ENCODE data around the gene HS1BP3. TPM values are rescaled to one million over a fixed set of nuclear protein-coding genes. Genes with fewer than 3 reads are reported as not detected.

Gene HS1BP3
- total RNA-seq, 4 donors from 2014 or later: 7.1 to 41.8 (median 28.4) TPM

DNA sequence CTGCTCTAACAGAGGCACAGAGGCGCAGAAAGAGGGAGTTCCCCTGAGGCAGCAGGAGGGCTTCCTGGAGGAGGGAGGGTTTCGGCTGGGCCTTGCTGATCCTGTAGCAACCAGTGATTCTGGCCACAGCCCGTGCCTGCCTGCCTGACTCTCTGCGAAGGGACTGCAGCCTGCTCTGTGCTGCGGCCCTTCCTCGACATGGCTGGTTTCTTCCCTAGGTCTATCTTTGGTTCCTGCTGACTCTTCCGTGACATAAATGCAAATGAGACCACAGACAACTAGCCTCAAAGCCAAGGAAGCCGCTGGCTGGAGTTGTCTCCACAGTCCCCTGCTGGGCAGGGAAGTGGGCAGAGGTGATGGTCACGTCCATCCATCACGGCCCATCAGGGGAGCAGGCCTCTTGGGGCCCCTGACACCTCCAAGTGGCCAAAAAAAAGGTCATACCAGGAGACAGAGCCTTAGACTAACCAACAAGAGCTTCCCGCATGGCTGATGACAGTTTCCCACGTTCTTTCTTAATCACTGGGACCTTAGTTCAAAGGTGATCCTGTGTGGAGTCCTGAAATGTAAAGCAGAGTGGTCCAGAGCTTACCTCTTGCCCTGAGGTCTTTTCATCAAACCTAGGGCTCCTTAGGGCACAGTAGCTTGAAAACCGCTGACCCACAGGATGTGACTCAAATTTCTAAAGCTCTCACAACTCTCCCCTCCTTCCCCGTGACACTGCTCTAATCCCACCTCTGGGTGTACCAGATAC, 55.3 kb downstream of the HS1BP3 start:
- peaks cover 6 to 33% of the 10 kb centered on the region in 2 donors for H3K4me1 ChIP-seq
- H3K9me3 ChIP-seq: no peaks in the 10 kb centered on the region
- no peaks in the 10 kb centered on the region for H3K36me3 ChIP-seq
- intact Hi-C loops (cut with DNase I; ENCODE audit: low total_unique reads): no loop called here
- H3K4me3 ChIP-seq: no peak overlapping the region
- DNase-seq: peak; percentile 24 to 35
- no peaks in the 10 kb centered on the region for H3K27me3 ChIP-seq
- TF ChIP-seq POLR2A (IDR thresholded peaks at IDR 0.05): no peak
- TF ChIP-seq, protein P1, sequence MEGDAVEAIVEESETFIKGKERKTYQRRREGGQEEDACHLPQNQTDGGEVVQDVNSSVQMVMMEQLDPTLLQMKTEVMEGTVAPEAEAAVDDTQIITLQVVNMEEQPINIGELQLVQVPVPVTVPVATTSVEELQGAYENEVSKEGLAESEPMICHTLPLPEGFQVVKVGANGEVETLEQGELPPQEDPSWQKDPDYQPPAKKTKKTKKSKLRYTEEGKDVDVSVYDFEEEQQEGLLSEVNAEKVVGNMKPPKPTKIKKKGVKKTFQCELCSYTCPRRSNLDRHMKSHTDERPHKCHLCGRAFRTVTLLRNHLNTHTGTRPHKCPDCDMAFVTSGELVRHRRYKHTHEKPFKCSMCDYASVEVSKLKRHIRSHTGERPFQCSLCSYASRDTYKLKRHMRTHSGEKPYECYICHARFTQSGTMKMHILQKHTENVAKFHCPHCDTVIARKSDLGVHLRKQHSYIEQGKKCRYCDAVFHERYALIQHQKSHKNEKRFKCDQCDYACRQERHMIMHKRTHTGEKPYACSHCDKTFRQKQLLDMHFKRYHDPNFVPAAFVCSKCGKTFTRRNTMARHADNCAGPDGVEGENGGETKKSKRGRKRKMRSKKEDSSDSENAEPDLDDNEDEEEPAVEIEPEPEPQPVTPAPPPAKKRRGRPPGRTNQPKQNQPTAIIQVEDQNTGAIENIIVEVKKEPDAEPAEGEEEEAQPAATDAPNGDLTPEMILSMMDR (IDR thresholded peaks at IDR 0.05): no peak
- peak overlapping the region; percentile 86 to 92 for H3K27ac ChIP-seq

DNA sequence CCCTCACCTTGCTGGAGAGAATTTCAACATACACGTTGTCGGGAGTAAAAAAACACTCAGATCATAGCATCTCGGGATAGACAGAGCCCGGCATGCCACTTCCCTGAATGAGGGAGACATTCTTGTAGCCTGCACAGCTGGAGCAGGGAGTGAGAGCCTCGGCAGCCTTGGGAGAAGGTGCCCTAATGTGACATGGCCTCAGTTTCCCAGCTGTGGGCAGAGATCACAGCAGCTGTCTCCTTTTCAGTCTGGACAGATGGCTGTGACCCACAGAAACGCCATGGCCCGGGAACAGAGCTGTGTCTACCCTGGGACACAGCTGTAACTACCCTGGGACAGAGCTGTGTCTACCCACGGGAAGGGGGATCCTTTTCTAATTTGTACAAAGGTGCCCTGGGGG, 55.9 kb downstream of the HS1BP3 start:
- intact Hi-C loops (cut with DNase I; ENCODE audit: low total_unique reads): no loop called here
- peak; percentile 10 to 26 for DNase-seq
- peak overlapping the region; percentile 86 to 92 for H3K27ac ChIP-seq
- H3K36me3 ChIP-seq: no peaks in the 10 kb centered on the region
- no peaks in the 10 kb centered on the region for H3K27me3 ChIP-seq
- H3K4me3 ChIP-seq: no peak overlapping the region
- H3K4me1 ChIP-seq: peaks cover 6 to 33% of the 10 kb centered on the region in 2 donors
- H3K9me3 ChIP-seq: no peaks in the 10 kb centered on the region
- TF ChIP-seq POLR2A (IDR thresholded peaks at IDR 0.05): no peak
- TF ChIP-seq, protein P1 (IDR thresholded peaks at IDR 0.05): no peak

DNA sequence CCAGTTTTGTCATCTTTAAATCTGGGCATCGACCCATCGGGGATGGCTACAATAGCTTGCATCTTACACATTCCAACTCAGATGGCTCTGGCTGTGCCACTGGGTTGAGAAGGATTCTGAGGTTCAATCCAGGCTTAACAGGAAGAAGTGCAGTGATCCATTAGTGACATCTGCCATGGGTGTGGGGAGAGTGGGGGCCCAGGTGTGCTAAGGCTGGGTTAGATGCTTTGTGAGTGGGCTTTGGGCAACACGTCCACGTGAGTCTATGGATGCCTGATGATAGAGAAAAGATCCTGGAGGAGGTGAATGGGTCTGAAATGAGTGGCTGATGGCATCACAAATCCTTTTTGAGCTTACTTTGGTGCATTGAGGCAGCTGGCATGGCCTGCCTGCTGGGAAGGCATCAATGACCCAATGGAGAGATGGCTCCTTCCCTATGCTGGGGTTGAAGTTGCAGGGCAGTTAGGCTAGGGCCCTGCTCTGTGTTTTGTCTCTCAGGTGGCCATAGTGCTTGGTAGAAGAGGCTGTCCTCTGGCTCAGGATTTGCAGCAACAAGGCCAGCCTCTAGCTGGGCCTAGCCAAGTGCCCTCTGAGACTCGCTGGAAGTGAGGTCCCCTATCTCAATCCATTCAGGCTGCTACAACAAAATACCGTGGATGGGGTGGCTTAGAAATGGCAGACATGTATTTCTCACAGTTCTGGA, 56.7 kb downstream of the HS1BP3 start:
- H3K36me3 ChIP-seq: no peaks in the 10 kb centered on the region
- no peaks in the 10 kb centered on the region for H3K9me3 ChIP-seq
- peak overlapping the region; percentile 86 to 92 for H3K27ac ChIP-seq
- DNase-seq: peak in 1 of 2 donors; percentile 14
- peaks cover 6 to 33% of the 10 kb centered on the region in 2 donors for H3K4me1 ChIP-seq
- intact Hi-C loops (cut with DNase I; ENCODE audit: low total_unique reads): no loop called here
- TF ChIP-seq, protein P1 (IDR thresholded peaks at IDR 0.05): no peak
- TF ChIP-seq POLR2A (IDR thresholded peaks at IDR 0.05): no peak
- no peaks in the 10 kb centered on the region for H3K27me3 ChIP-seq
- H3K4me3 ChIP-seq: no peak overlapping the region

DNA sequence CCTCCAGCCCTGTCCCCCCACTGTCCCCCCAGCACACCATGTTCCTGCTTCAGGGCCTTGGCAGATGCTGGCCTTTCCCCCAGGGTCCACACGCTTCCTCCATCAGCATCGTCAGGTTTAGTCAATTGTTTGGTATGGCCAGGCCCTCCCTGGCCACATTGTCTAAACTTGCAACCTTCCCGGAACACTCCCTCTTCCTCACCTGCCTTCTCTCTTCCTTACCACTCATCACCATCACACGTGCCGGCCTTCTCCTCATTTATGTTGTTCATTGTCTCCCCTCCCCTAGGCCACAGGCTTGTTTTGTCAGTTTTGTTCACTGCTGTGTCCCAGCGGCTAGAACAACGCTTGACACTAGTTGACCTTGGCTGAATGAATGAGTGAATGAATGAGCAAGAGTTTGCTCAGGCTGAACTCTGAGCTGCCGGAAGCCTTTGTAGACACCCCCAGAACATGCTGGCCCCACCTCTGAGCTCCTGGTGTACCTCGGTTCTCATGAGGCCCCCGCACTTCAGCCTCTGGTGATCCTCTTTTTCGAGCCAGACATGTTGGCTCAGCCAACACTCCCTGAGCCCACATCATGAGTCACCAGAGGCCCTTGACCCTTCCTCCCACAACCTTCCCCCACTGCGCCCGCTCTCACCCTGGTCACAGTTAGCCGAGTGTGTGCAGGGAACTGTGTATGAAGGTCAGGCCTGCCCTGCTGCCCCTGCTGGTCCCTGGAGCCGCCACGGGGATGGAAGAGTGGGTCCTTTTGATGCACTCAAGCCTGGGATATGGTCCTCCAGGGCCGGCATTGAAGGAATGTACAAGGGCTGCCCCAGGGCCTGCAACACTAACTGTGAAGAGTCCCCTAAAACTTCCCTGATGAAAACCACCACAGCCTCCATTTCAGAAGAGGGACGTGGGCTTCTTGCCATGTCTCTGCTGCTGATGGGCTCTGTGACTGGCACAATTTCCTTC, 57.5 kb downstream of the HS1BP3 start:
- peaks cover 6 to 33% of the 10 kb centered on the region in 2 donors for H3K4me1 ChIP-seq
- H3K36me3 ChIP-seq: no peaks in the 10 kb centered on the region
- TF ChIP-seq, protein P1 (IDR thresholded peaks at IDR 0.05): no peak
- no peak for TF ChIP-seq POLR2A (IDR thresholded peaks at IDR 0.05)
- DNase-seq: peak; percentile 86 to 90
- peak overlapping the region; percentile 86 to 92 for H3K27ac ChIP-seq
- H3K4me3 ChIP-seq: no peak overlapping the region
- H3K9me3 ChIP-seq: no peaks in the 10 kb centered on the region
- no peaks in the 10 kb centered on the region for H3K27me3 ChIP-seq
- intact Hi-C loops (cut with DNase I; ENCODE audit: low total_unique reads): no loop called here
